PC-9 (cell line): Measurements from ENCODE around the gene GLIPR1.

Source experiments
- CTCF ChIP-seq: fragments of 200-600 bp; sonication (generic); conservative IDR thresholded peaks from 2 replicates; pipeline ENCODE4 v1.6.1; 2017; ENCODE audit warnings: mixed run types, antibody characterized with exemption, mild to moderate bottlenecking, moderate library complexity
- EZH2 ChIP-seq: fragments of 200-600 bp; sonication (generic); IDR thresholded peaks from 2 replicates; pipeline ENCODE4 v1.8.0; 2017; ENCODE audit warnings: antibody characterized with exemption, low read depth

GRCh38 chr12:75548879-75549278 lies 68.3 kb downstream of the GLIPR1 start:
- no peak for TF ChIP-seq CTCF
- no peak for TF ChIP-seq EZH2
